HEK293 (cell line): ENCODE measurements around the gene COBL.

Experiments
- KLF1 ChIP-seq: fragments of 450-650 bp; formaldehyde crosslinking; IDR thresholded peaks from 2 replicates; pipeline ENCODE4 v1.5.1; 2016; ENCODE audit warnings: missing biosample characterization, missing genetic modification characterization
- SP2 ChIP-seq: fragments of 450-650 bp; formaldehyde crosslinking; IDR thresholded peaks from 2 replicates; pipeline ENCODE4 v1.5.1; 2016; ENCODE audit warnings: missing biosample characterization, missing genetic modification characterization
- TCF7L2 ChIP-seq: IDR thresholded peaks from 2 replicates; pipeline ENCODE4 v1.6.1; 2011; ENCODE audit warnings: low read depth, mild to moderate bottlenecking, inconsistent platforms, low read length, moderate library complexity, borderline replicate concordance
- ZNF24 ChIP-seq: fragments of 450-650 bp; formaldehyde crosslinking; IDR thresholded peaks from 2 replicates; pipeline ENCODE4 v1.5.1; 2016; ENCODE audit warnings: missing biosample characterization, missing genetic modification characterization
- ZNF549 ChIP-seq: fragments of 450-650 bp; IDR thresholded peaks from 2 replicates; pipeline ENCODE4 v1.5.1; 2018; ENCODE audit warnings: missing biosample characterization, missing genetic modification characterization, mild to moderate bottlenecking, inconsistent platforms, moderate library complexity
- ZNF624 ChIP-seq: fragments of 450-650 bp; formaldehyde crosslinking; IDR thresholded peaks from 2 replicates; pipeline ENCODE4 v1.5.1; 2017; ENCODE audit warnings: missing biosample characterization, missing genetic modification characterization
- ZNF660 ChIP-seq: fragments of 450-650 bp; IDR thresholded peaks from 2 replicates; pipeline ENCODE4 v1.5.1; 2018; ENCODE audit warnings: missing biosample characterization, mild to moderate bottlenecking, missing genetic modification characterization
- ZNF670 ChIP-seq: fragments of 450-650 bp; formaldehyde crosslinking; IDR thresholded peaks from 2 replicates; pipeline ENCODE4 v1.5.1; 2016; ENCODE audit warnings: missing biosample characterization, missing genetic modification characterization, low read depth
- ZNF768 ChIP-seq: fragments of 450-650 bp; formaldehyde crosslinking; IDR thresholded peaks from 2 replicates; pipeline ENCODE4 v1.5.1; 2018; ENCODE audit warnings: missing biosample characterization, mild to moderate bottlenecking, missing genetic modification characterization
- TF ChIP-seq, protein P1 (sequence below): fragments of 450-650 bp; formaldehyde crosslinking; IDR thresholded peaks from 2 replicates; pipeline ENCODE4 v1.5.1; 2016; ENCODE audit warnings: missing biosample characterization, missing genetic modification characterization
- TF ChIP-seq, protein P2 (sequence below): fragments of 450-650 bp; formaldehyde crosslinking; IDR thresholded peaks from 2 replicates; pipeline ENCODE4 v1.5.1; 2016; ENCODE audit warnings: missing biosample characterization, missing genetic modification characterization
- TF ChIP-seq, protein P3 (sequence below): sonication (generic); formaldehyde crosslinking; IDR thresholded peaks from 2 replicates; pipeline ENCODE4 v1.8.1; 2022; ENCODE audit warnings: mild to moderate bottlenecking, moderate library complexity, missing genetic modification reagents
- TF ChIP-seq, protein P4 (sequence below): fragments of 450-650 bp; formaldehyde crosslinking; IDR thresholded peaks from 2 replicates; pipeline ENCODE4 v1.5.1; 2017; ENCODE audit warnings: missing biosample characterization, missing genetic modification characterization
- TF ChIP-seq, protein P5 (sequence below): fragments of 450-650 bp; formaldehyde crosslinking; IDR thresholded peaks from 2 replicates; pipeline ENCODE4 v1.5.1; 2016; ENCODE audit warnings: missing biosample characterization, missing genetic modification characterization, low read depth

DNA sequence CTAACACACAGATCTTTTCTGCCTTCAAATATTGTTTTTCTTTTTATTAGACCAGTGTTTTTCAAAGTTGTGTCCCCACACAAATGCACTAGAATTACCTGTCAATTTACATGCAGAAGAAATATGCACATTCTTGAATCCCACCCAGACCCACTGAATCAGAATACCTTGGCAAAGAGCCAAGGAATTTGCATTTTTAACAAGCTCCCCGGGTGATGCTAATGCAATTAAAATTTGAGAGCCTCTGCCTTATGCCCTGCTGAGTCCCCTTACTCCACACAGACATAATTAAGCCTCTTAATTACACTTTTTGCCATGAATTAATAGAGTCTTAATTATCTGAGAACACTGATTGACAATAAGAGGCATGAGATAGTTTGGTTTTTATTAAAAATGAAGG lies 332.8 kb downstream of the COBL start:
- TF ChIP-seq, protein P1, sequence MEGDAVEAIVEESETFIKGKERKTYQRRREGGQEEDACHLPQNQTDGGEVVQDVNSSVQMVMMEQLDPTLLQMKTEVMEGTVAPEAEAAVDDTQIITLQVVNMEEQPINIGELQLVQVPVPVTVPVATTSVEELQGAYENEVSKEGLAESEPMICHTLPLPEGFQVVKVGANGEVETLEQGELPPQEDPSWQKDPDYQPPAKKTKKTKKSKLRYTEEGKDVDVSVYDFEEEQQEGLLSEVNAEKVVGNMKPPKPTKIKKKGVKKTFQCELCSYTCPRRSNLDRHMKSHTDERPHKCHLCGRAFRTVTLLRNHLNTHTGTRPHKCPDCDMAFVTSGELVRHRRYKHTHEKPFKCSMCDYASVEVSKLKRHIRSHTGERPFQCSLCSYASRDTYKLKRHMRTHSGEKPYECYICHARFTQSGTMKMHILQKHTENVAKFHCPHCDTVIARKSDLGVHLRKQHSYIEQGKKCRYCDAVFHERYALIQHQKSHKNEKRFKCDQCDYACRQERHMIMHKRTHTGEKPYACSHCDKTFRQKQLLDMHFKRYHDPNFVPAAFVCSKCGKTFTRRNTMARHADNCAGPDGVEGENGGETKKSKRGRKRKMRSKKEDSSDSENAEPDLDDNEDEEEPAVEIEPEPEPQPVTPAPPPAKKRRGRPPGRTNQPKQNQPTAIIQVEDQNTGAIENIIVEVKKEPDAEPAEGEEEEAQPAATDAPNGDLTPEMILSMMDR (tag by site-specific recombination), result no peak
- TF ChIP-seq SP2 (tag by site-specific recombination), result no peak
- TF ChIP-seq ZNF549 (tag by site-specific recombination), result no peak
- no peak for TF ChIP-seq ZNF660 (tag by site-specific recombination)
- TF ChIP-seq, protein P2, sequence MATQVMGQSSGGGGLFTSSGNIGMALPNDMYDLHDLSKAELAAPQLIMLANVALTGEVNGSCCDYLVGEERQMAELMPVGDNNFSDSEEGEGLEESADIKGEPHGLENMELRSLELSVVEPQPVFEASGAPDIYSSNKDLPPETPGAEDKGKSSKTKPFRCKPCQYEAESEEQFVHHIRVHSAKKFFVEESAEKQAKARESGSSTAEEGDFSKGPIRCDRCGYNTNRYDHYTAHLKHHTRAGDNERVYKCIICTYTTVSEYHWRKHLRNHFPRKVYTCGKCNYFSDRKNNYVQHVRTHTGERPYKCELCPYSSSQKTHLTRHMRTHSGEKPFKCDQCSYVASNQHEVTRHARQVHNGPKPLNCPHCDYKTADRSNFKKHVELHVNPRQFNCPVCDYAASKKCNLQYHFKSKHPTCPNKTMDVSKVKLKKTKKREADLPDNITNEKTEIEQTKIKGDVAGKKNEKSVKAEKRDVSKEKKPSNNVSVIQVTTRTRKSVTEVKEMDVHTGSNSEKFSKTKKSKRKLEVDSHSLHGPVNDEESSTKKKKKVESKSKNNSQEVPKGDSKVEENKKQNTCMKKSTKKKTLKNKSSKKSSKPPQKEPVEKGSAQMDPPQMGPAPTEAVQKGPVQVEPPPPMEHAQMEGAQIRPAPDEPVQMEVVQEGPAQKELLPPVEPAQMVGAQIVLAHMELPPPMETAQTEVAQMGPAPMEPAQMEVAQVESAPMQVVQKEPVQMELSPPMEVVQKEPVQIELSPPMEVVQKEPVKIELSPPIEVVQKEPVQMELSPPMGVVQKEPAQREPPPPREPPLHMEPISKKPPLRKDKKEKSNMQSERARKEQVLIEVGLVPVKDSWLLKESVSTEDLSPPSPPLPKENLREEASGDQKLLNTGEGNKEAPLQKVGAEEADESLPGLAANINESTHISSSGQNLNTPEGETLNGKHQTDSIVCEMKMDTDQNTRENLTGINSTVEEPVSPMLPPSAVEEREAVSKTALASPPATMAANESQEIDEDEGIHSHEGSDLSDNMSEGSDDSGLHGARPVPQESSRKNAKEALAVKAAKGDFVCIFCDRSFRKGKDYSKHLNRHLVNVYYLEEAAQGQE (tag by site-specific recombination), result no peak
- no peak for TF ChIP-seq ZNF768 (tag by site-specific recombination)
- TF ChIP-seq ZNF24 (tag by site-specific recombination), result no peak
- TF ChIP-seq, protein P3, sequence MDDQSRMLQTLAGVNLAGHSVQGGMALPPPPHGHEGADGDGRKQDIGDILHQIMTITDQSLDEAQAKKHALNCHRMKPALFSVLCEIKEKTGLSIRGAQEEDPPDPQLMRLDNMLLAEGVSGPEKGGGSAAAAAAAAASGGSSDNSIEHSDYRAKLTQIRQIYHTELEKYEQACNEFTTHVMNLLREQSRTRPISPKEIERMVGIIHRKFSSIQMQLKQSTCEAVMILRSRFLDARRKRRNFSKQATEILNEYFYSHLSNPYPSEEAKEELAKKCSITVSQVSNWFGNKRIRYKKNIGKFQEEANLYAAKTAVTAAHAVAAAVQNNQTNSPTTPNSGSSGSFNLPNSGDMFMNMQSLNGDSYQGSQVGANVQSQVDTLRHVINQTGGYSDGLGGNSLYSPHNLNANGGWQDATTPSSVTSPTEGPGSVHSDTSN, result no peak
- no peak for TF ChIP-seq KLF1 (tag by site-specific recombination)
- TF ChIP-seq, protein P4, sequence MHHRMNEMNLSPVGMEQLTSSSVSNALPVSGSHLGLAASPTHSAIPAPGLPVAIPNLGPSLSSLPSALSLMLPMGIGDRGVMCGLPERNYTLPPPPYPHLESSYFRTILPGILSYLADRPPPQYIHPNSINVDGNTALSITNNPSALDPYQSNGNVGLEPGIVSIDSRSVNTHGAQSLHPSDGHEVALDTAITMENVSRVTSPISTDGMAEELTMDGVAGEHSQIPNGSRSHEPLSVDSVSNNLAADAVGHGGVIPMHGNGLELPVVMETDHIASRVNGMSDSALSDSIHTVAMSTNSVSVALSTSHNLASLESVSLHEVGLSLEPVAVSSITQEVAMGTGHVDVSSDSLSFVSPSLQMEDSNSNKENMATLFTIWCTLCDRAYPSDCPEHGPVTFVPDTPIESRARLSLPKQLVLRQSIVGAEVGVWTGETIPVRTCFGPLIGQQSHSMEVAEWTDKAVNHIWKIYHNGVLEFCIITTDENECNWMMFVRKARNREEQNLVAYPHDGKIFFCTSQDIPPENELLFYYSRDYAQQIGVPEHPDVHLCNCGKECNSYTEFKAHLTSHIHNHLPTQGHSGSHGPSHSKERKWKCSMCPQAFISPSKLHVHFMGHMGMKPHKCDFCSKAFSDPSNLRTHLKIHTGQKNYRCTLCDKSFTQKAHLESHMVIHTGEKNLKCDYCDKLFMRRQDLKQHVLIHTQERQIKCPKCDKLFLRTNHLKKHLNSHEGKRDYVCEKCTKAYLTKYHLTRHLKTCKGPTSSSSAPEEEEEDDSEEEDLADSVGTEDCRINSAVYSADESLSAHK (tag by site-specific recombination), result no peak
- TF ChIP-seq, protein P5, sequence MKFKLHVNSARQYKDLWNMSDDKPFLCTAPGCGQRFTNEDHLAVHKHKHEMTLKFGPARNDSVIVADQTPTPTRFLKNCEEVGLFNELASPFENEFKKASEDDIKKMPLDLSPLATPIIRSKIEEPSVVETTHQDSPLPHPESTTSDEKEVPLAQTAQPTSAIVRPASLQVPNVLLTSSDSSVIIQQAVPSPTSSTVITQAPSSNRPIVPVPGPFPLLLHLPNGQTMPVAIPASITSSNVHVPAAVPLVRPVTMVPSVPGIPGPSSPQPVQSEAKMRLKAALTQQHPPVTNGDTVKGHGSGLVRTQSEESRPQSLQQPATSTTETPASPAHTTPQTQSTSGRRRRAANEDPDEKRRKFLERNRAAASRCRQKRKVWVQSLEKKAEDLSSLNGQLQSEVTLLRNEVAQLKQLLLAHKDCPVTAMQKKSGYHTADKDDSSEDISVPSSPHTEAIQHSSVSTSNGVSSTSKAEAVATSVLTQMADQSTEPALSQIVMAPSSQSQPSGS (tag by site-specific recombination), result no peak
- no peak for TF ChIP-seq ZNF624 (tag by site-specific recombination)
- no peak for TF ChIP-seq TCF7L2
- TF ChIP-seq ZNF670 (tag by site-specific recombination), result no peak
